GM12875 (cell line): ENCODE data around the gene LACC1.

Source experiments
- H3K4me3 ChIP-seq: one replicate; pipeline ENCODE4 v1.5.1; 2011; ENCODE audit warnings: low read depth, low read length, control low read depth
- CTCF ChIP-seq: IDR thresholded peaks from 2 replicates; pipeline ENCODE4 v1.5.1; 2011; ENCODE audit warnings: low read depth, mild to moderate bottlenecking, control low read depth, inconsistent platforms, low read length, moderate library complexity, borderline replicate concordance; ENCODE audit not compliant: insufficient read depth

LACC1 gene

GRCh38 chr13:43876366-43876765, 3.3 kb upstream of the LACC1 start:
- H3K4me3 ChIP-seq, result no peak overlapping the region
- TF ChIP-seq CTCF, result no peak

- no peak for TF ChIP-seq CTCF
- H3K4me3 ChIP-seq, result no peak overlapping the region
Observed at GRCh38 chr13:43877326-43877725, 2.4 kb upstream of the LACC1 start.

GRCh38 chr13:43877766-43878165, 1.9 kb upstream of the LACC1 start:
- TF ChIP-seq CTCF, result no peak
- no peak overlapping the region for H3K4me3 ChIP-seq

- no peak for TF ChIP-seq CTCF
- peak within 1 kb of the TSS; percentile 87 for H3K4me3 ChIP-seq
Observed at GRCh38 chr13:43878892-43879754, 581 bp upstream of the LACC1 start, which contains the start of gene CCDC122. Gene CCDC122, minus strand, starts transcription at chr13:43879740. Its CDS starts 10,364 bp downstream, at chr13:43869376.

GRCh38 chr13:43880214-43880855, 631 bp downstream of the LACC1 start:
- peak overlapping the region; percentile 87 for H3K4me3 ChIP-seq
- no peak for TF ChIP-seq CTCF

GRCh38 chr13:43880926-43881325, 1.2 kb downstream of the LACC1 start:
- TF ChIP-seq CTCF, result no peak
- H3K4me3 ChIP-seq, result no peak overlapping the region

- no peak overlapping the region for H3K4me3 ChIP-seq
- no peak for TF ChIP-seq CTCF
Observed at GRCh38 chr13:43881580-43881979, 1.9 kb downstream of the LACC1 start.
